Measurements from ENCODE around the gene RENBP.

GRCh38 chrX:153969125-153969903 lies 24.9 kb upstream of the RENBP start:
- no peak for TF ChIP-seq TAF1 (IDR thresholded peaks at IDR 0.05; ENCODE audit: borderline replicate concordance, insufficient read depth, low read length)
- TF ChIP-seq POLR2AphosphoS5 (IDR thresholded peaks at IDR 0.05; ENCODE audit: low read depth, low read length), result no peak
- no peak for TF ChIP-seq SIN3A (IDR thresholded peaks at IDR 0.05; ENCODE audit: borderline replicate concordance, insufficient read depth, low read length)
- TF ChIP-seq, protein P1, sequence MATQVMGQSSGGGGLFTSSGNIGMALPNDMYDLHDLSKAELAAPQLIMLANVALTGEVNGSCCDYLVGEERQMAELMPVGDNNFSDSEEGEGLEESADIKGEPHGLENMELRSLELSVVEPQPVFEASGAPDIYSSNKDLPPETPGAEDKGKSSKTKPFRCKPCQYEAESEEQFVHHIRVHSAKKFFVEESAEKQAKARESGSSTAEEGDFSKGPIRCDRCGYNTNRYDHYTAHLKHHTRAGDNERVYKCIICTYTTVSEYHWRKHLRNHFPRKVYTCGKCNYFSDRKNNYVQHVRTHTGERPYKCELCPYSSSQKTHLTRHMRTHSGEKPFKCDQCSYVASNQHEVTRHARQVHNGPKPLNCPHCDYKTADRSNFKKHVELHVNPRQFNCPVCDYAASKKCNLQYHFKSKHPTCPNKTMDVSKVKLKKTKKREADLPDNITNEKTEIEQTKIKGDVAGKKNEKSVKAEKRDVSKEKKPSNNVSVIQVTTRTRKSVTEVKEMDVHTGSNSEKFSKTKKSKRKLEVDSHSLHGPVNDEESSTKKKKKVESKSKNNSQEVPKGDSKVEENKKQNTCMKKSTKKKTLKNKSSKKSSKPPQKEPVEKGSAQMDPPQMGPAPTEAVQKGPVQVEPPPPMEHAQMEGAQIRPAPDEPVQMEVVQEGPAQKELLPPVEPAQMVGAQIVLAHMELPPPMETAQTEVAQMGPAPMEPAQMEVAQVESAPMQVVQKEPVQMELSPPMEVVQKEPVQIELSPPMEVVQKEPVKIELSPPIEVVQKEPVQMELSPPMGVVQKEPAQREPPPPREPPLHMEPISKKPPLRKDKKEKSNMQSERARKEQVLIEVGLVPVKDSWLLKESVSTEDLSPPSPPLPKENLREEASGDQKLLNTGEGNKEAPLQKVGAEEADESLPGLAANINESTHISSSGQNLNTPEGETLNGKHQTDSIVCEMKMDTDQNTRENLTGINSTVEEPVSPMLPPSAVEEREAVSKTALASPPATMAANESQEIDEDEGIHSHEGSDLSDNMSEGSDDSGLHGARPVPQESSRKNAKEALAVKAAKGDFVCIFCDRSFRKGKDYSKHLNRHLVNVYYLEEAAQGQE (IDR thresholded peaks at IDR 0.05; ENCODE audit: insufficient read depth in 1 of 2, low read depth in 2 of 2, low read length in 2 of 2), result no peak
- TF ChIP-seq FOXP2 (optimal IDR thresholded peaks at IDR 0.05; ENCODE audit: borderline replicate concordance, extremely low read depth, extremely low read length, insufficient read depth), result no peak

Data from PFSK-1 (cell line).